ENCODE results near the gene TENM3.

TENM3 gene

GRCh38 chr4:182413550-182413949 is 170.3 kb downstream of the TENM3 start:
- DNase-seq: no peak

- no peak for DNase-seq
Observed at GRCh38 chr4:182415116-182415515, 171.9 kb downstream of the TENM3 start.

DNA sequence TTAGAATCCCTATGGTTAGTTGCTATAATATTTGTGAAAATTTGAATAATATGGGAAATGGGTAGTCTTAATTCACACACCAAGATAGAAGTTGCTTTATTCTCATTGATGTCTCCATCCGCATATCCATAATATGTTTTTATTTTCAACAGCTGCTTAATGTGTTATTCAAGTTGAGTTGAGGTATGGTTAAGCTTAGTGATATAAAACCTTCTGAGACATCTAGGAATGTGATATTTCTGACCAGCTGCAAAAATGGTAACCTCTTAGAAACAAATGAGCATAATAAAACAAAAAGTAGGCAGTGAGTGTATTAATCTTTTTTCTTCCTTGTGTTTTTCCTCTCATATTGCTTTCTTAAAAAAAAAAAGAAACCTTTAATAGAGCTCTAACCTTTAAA is 172.9 kb downstream of the TENM3 start:
- DNase-seq: no peak

DNA sequence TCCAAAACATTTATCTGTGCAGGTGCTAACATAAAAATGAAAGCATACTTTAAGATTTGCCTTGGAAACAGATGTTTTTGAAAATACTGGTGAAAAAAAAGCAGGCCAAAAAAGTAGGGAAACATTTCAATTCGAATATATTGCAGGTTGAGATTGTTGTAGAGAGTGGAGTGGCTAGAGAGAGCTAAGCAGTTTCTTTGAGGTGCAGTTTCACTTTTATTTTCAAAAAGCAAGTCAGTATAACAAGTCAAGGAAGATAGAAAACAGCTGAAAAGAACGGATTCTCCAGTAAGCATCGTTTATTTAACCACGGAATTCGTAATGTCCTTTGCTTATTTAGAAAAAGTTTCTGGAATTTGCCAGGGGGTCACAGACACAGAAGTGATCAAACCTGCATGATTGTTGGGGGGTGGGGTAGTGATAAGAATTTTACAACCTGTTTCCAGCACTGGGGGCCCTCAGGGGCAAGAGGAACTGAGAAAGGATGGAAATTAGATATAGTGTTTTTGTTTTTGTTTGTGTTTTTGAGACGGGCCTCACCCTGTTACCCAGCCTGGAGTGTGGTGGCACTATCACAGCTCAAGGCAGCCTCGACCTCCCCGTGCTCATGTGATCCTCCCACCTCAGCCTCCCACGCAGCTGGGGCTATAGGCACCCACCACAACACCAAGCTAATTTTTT is 175.0 kb downstream of the TENM3 start:
- no peak for DNase-seq

DNA sequence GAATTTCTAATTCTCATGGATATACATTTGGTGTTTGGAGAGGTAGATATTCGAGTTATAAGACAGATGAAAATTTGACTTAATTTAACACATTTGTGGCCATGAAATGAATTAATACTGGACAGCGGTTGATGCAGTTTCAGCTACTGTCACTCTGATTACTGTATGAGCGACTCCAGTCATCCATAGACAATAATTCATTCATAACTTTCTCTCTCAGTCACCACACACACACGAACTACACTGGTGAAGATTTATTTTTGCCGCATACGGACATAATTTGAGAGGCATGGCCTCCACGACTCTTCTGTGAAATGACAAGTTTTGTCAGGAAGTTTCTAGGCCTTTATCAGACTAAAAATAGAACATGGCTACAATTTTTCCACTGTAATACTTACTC is 177.0 kb downstream of the TENM3 start:
- no peak for DNase-seq

GRCh38 chr4:182421753-182422152 is 178.6 kb downstream of the TENM3 start:
- no peak for DNase-seq

GRCh38 chr4:182425302-182425701 is 182.1 kb downstream of the TENM3 start:
- DNase-seq: peak; percentile 63

- DNase-seq: no peak
Observed at GRCh38 chr4:182426901-182427300, 183.7 kb downstream of the TENM3 start.

- DNase-seq: peak; percentile 91
Observed at GRCh38 chr4:182427554-182427953, 184.4 kb downstream of the TENM3 start.

GRCh38 chr4:182429896-182430295 is 186.7 kb downstream of the TENM3 start:
- no peak for DNase-seq

DNA sequence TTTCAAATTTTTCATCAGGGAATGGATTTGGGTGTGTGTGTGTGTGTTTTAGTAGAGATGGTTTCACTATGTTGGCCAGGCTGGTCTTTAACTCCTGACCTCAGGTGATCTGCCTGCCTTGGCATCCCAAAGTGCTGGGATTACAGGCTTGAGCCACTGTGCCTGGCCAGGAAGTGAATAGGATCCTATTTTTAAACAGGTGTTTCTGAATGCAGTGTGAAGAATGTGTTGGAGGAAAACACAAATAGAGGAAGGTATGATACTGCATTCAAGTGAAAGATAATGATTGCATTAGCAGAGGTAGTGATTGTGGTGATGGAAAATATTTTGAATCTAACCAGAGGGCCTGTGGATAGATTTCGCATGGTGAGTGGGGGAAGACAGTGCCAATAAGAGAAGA is 189.6 kb downstream of the TENM3 start:
- DNase-seq: no peak

DNA sequence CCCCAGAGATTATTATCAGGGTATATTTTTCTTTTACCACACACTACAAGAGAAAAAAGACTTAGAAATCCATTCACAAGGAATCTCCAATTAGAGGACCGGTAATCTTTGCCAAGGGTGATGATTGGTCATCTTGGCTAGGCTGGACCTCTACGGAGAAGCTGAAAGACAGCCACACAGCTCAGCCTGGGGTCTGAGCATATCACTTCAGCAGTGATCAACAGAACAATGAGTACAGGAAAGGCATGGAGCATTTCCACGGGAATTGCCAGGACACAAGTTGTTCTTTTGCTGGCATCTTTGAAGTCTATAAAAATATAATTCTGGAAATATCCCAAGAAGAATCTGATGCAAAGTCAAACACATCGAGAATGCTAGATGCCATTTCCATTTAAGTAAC is 191.5 kb downstream of the TENM3 start:
- no peak for DNase-seq

- DNase-seq: no peak
Observed at GRCh38 chr4:182435401-182435800, 192.2 kb downstream of the TENM3 start.

DNA sequence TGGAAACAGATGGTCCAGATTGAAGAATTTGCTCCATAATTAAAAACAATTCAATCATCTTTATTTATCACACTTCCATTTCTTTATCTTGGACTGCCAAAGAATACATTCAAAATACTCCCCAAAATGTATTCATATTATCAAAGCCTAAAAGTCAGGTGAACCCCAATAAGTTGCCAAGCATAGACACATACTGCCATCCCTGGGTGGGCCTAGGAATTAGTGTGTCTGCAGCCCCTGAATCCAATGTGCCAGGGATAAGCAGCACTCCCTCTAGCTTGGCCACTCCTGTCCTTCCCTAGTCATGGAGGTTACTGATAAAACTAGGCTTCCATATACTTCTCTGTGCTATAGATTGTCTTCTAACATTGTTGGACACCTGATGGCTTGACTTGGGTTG is 199.9 kb downstream of the TENM3 start:
- no peak for DNase-seq

DNA sequence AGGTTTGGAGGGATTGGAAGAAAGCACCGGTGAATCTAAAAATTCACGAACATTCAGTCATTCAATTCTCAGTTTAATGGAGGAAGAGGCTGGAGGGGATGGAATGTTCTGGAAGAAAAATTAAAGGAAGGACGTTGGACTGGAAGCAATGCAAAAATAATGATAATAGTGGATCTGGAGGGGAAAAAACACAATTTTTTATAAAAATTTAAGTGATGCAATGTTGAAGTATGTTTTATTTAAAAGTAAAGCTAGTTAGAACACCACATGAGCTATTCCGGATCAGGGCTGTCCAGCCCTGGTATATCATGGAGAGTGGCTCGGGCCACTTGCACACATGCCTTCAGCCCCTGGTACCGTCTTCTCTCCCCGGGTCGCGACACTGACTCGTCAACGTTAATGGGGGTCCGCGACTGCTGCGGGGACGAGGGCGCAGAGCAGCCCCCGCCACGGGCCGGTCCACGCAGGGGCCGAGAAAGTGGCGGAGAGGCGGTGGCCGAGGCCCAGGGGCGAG is 204.6 kb downstream of the TENM3 start:
- DNase-seq: peak; percentile 7

DNA sequence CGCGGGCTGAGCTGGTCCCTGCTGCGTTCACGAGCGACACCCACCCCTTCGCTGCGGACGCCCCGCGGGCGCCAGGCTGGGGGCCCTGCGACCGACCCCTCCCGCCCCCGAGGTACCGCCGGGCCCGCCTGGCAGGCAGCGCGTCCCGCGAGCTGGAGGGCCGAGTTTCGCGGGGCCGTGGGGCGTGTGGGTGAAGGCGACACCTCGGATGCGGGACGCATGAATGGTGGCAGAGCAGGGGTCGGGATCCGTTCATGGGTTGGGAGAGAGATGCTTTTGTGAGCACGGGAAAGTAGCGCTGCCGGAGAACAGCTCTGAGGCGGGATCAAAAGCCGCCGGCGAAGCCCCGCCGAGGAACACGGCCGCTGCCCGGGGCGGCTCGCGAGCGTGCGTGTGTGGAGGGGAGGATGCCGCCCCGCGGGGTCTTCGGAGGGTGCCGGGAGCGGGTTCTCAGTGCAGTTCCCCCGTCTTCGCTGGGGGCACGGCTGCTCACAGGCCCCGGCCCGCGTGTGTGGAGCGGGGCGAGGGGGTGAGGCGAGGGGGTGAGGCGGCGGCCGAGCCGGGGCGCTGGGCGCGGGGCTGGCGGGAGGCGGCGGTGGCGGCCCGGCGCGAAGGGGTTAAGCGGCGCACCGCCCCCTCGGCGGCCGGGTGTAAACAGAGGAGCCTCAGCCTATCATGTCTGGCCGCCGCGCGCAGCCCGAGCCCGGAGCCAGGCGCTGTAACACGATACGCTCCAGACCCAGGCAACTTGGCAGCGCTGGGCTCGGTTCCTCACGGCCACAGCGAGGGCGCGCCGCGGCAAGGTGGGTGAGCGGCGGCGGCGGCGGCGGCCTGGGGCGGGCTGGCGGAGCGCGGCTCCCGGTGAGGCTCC is 205.3 kb downstream of the TENM3 start:
- DNase-seq: peak; percentile 95

GRCh38 chr4:182449186-182449929 is 206.2 kb downstream of the TENM3 start:
- DNase-seq: no peak

DNA sequence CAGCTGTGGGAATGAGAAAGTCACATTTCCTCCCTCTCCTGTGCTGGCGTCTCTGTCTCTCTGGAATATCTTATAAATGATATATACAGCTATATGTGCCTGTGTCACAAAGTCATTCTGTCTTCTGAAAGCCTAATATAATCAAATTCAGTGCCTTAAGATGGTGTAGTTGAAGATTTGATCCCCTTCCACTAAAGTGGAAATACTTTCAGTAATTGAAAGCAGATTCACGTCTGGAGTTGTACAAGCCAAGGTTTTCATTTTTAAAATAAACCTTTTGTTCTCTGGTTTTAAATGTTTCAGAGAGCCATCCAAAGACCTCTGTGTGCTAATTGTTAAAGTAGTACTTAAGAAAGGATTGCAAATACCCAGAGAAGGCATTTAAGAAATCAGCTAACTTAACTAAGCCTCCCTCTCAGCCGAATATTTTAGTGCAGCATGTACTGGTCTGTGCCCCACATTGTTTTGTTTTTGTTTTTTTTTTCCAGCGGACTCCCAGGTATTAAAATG is 206.8 kb downstream of the TENM3 start:
- peak; percentile 10 for DNase-seq

GRCh38 chr4:182451441-182451840 is 208.2 kb downstream of the TENM3 start:
- no peak for DNase-seq

GRCh38 chr4:182453830-182454229 is 210.6 kb downstream of the TENM3 start:
- no peak for DNase-seq

- DNase-seq: no peak
Observed at GRCh38 chr4:182454440-182455013, 211.3 kb downstream of the TENM3 start.

- no peak for DNase-seq
Observed at GRCh38 chr4:182465114-182465513, 221.9 kb downstream of the TENM3 start.

DNA sequence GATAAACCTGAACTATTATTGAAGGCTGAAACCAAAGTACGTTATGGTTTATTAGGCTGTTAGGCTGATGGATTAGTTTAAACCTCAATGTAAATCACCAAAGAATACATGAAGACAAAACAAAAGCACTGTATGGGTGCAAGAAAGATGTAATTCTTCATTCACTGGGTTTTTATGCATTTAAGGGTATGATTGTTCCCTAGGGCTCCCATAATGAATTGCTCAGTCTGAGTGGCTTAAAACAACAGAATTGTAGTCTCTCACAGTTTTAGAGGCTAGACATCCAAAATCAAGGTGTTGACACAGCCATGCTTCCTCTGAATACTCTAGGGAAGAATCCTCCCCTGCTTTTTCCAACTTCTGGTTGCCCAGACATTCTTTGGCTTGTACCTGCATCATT is 222.8 kb downstream of the TENM3 start:
- DNase-seq: no peak
